ENCODE measurements around the gene GALR1. TPM values are rescaled to one million over a fixed set of nuclear protein-coding genes. Genes with fewer than 3 reads are reported as not detected.
"Not testable (repeated sequence)": the region's sequence is repeated elsewhere in the genome, so short reads cannot be mapped to it uniquely, and the experiment has no call there.

GALR1 gene, protein sequence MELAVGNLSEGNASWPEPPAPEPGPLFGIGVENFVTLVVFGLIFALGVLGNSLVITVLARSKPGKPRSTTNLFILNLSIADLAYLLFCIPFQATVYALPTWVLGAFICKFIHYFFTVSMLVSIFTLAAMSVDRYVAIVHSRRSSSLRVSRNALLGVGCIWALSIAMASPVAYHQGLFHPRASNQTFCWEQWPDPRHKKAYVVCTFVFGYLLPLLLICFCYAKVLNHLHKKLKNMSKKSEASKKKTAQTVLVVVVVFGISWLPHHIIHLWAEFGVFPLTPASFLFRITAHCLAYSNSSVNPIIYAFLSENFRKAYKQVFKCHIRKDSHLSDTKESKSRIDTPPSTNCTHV
- total RNA-seq: not detected in 2 replicates

GRCh38 chr18:77249569-77250500 is at the start of gene GALR1:
GALR1 (plus strand) TSS chr18:77249848; CDS start chr18:77250549, 701 bp downstream.
- intact Hi-C loops (cut with micrococcal nuclease): no loop called here

GRCh38 chr18:77201506-77201905 is 48.1 kb upstream of the GALR1 start:
- intact Hi-C loops (cut with micrococcal nuclease): no loop called here

DNA sequence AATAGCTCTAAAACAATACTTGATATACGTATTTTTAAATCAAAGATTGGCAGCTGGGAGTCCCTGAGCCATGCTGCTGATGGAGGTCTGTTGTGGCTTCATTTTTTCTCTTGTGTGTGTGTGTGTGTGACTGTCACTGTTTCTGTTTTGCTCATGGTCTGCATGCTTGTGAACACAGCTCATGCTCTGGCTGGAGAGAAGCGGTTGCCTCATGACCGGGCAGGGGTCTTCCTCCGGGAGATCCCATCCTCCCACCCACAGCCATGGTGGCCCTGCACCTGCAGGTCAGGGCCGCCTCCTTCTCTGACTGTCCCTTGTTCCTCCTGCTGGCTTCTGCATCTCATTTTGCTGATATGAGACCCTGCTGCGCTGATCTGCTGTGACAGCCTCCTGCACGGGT is 47.3 kb upstream of the GALR1 start:
- intact Hi-C loops (cut with micrococcal nuclease): no loop called here

DNA sequence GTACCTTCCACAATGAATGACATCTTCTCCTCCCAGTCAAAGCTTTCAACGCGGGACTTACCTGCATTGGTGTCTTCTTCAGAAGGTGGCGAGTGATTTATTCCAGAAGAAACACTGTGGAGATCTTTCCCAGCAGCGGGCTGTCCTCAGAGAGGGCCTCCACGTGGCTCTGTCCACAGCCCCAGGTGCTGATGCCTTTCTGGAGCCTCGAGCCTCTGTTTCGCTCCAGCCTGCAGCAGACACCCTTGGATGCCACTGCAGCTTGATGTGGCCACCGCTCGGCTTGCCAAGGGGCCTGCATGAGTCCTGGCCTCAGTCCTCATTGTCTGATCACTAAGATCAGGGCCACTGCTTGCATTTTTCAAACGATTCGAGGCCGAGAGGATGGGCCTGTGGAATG is 46.6 kb upstream of the GALR1 start:
- intact Hi-C loops (cut with micrococcal nuclease): no loop called here

DNA sequence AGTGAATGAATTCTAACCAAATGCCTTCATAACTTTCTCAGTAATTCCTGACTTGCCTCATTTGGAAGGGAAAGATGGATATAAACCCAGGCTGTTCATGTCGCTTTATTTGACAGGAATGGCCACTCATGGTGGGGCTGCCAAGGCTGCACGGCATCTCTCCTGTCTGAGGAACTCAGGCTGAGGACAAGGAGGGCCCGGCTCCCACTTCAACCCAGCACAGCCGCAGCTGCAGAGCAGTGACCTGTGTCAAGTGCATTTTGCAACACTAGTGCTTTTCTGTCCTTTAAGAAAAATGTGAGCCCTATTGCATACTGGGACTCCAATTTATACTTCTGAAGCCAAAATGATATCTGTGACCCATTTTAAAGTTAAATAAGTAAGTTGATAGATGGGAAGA is 45.8 kb upstream of the GALR1 start:
- intact Hi-C loops (cut with micrococcal nuclease): no loop called here

DNA sequence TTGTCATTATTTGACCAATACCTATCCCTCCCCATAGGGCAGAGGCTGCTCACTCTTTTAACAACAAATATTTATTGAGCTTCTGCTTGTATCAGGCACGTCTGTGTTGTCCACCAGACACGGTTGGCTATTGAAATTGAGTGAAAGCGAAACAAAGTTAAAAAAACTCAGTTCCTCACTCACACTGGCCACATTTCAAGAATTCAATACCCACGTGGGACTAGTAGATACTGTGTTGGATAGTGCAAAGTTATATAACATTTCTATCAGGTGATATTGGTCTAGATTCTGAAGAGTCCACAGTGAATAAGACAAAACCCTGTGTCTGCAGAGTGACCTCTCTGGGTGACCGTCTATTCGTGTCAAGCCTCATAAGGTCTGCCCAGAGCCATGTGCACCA is 43.9 kb upstream of the GALR1 start:
- intact Hi-C loops (cut with micrococcal nuclease): loop anchor here (5.0 kb wide), 1 partner anchor 63 kb away; no protein-coding TSS in a partner anchor

GRCh38 chr18:77206676-77207374 is 42.8 kb upstream of the GALR1 start:
- intact Hi-C loops (cut with micrococcal nuclease): loop anchor here (5.0 kb wide), 1 partner anchor 65 kb away; no protein-coding TSS in a partner anchor

DNA sequence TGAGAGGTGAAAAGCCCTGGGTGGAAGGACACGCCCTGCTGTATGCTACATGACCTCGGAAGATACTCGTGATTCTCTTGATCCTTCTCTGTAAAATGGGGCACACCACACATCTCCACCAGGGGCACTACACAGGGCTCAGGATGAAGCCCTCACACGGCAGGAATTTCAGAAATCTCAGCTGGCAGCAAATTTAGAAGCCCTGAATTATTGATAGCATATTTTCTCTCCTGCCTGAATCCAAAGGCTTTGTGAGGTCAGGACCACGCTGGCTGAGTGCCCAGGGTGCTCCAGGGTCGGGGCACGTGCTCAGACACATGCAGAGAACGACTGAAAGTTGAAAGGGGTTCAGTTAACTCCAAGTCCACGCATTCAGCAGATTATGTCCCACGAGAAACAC is 42.1 kb upstream of the GALR1 start:
- intact Hi-C loops (cut with micrococcal nuclease): loop anchor here (5.0 kb wide), 1 partner anchor 65 kb away; no protein-coding TSS in a partner anchor

DNA sequence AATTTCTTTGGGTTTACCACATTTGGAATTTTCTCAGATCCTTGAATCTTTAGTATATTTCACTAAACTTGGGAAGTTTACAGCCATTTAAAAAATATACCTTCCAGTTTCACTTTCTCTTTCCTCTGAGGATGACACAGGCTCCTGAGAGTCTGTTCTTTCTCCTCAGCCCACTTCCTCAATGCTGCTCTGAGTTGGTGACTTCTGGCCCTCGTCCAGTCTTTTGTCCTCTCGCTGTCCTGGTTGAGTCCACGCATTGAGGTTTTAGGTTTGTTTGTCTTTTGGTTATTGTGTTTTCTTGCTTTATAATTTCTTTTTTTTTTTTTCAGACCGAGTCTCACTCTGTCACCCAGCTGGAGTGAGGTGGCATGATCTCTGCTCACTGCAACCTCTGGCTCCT is 40.7 kb upstream of the GALR1 start:
- intact Hi-C loops (cut with micrococcal nuclease): loop anchor here (2.0 to 5.0 kb wide), 4 partner anchors 67 to 144 kb away; no protein-coding TSS in a partner anchor

GRCh38 chr18:77209587-77209986 is 40.1 kb upstream of the GALR1 start:
- intact Hi-C loops (cut with micrococcal nuclease): loop anchor here (2.0 to 5.0 kb wide), 4 partner anchors 67 to 145 kb away; no protein-coding TSS in a partner anchor

- intact Hi-C loops (cut with micrococcal nuclease): loop anchor here (5.0 kb wide), 2 partner anchors 228 to 288 kb away; no protein-coding TSS in a partner anchor
These were observed 39.4 kb upstream of the GALR1 start for GRCh38 chr18:77210249-77210648.

- intact Hi-C loops (cut with micrococcal nuclease): no loop called here
These were observed 31.0 kb upstream of the GALR1 start for GRCh38 chr18:77218642-77219041.

GRCh38 chr18:77220726-77221125 is 28.9 kb upstream of the GALR1 start:
- intact Hi-C loops (cut with micrococcal nuclease): no loop called here

GRCh38 chr18:77222464-77222863 is 27.2 kb upstream of the GALR1 start:
- intact Hi-C loops (cut with micrococcal nuclease): no loop called here

DNA sequence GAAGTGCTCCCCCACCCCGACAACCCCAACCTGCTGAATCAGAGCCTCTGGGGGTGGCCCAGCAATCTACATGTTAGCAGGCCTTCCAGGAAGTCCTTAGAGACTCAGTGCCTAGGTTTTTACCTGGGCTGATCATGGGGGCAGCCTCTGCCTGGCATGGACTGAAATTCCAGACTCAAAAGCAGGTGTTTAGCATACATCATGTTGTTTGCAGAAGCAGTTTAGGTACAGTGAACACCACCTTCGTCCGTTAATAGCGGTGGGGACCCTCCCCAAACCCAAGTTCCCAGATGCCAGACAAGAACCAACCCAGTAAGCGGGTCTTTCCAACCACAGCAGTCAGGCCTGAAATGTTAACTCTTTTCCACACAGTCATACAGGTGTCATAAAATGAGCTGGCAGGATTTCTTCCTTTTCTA is 26.4 kb upstream of the GALR1 start:
- intact Hi-C loops (cut with micrococcal nuclease): no loop called here

DNA sequence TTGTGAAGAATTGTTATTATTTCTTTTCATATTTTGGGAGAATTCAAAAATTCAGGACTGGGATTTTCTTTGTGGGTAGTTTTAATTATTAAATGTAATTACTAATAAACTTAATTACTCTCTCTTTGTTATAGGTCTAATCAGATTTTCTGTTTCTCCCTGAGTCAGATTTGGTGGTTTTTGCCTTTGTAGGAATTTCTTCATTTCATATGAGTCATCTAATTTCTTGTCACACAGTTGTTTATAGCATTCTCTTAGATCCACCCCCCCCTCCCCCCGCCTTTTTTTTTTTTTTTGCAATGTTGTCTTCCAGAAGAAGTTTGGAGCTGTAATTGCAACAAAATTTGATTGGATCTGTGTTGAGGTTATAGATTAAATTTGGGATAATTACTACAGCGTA is 26.0 kb upstream of the GALR1 start:
- intact Hi-C loops (cut with micrococcal nuclease): no loop called here

DNA sequence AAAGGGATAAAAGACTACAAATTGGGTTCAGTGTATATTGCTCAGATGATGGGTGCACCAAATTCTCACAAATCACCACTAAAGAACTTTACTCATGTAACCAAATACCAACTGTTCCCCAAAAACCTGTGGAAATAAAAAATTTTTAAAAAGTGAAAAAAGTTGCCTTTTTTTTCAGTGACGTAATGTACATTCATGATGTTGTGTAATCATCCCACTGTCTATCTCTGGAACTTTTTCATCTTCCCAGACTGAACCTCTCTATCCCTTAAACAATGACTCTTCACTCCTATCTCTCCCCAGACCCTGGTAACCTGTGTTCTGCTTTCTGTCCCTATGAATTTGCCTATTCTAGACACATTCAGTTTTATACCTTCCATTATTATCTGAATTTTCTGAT is 19.0 kb upstream of the GALR1 start:
- intact Hi-C loops (cut with micrococcal nuclease): no loop called here

DNA sequence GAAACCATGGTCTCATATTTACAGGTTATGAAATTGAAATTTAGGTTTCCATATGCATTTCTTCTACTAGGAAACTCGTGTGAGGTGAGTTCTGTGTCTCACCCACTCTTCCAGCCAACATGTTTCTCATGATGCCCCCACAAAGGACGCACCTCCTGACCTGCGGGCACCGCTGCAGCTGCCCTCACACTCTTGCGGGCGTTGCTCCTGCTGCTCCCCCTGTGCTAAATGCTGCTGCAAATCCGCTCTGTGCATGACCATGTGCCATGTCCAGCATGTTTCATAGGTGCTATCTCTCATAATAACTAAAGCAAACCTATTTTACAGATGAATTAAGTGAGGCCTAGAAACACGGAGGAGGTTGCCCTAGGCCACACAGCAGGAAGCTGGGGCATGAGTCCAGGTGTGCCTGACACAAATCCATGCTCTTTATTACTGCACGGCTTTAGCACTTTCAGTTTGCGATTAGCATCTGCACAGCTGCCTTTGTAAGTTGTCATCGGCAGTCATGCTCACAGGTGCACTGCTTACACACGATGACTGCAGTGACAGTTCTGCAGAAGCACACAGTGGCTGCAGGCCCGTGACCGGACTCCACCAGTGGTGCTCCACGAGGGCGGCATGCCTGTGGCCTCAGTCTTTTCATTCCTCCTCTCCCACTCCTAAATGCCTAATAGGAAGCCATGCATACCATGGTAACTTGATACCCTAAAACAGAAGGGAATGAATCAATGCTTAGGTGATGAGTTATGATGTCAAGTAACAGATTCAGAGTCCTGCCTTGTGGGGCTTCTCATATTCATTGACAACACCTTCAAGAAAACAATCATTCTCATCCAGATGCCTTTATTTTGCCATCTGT is 14.9 kb upstream of the GALR1 start:
- intact Hi-C loops (cut with micrococcal nuclease): no loop called here

GRCh38 chr18:77239285-77239684 is 10.4 kb upstream of the GALR1 start:
- intact Hi-C loops (cut with micrococcal nuclease): not testable (repeated sequence)

DNA sequence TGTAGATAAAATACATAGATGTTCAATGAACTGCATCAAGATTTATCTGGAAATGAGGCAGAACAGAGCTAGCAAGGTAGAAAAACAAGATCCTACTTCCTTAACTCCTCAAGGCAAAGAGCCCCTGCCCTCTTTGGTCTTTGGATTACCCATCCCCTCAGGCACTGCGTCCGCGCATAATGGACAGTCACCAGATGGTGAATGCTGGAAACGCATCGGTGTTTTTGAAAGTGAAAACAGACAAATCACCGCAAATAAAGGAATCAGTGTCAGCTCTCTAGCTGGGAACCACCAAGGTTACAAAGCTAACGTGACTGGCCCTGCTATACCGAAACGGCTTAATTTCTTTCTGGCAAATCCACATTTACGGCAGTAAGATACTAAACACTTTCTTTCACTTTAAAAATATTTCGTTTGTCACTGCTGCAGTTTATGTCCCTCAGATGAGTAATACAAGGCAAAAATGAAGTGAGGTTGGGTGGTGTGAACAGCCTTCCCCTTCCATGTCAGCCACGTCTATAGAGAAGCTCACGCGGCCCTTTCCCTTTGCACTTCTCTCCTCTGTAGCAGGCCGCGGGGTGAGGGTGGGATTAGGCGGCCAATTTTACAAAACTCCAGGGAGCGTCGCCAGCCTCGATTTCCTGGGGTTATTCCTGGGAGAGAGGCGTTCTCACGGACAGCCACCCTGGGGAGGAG is 627 bp upstream of the GALR1 start:
- intact Hi-C loops (cut with micrococcal nuclease): no loop called here
